Erythroblast (primary cell): Measurements from ENCODE around the gene LFNG.

Experiments
- DNase-seq, 2 experiments: peaks; one replicate each; lab custom pipeline; 2025; lab: John Stamatoyannopoulos, UW
- GATA1 ChIP-seq: IDR thresholded peaks from 2 replicates; pipeline ENCODE4 v1.6.1; 2011; ENCODE audit warnings: low read depth, mild to moderate bottlenecking, control low read depth, low read length, moderate library complexity
- POLR2A ChIP-seq: IDR thresholded peaks from 2 replicates; pipeline ENCODE4 v1.6.1; 2011; ENCODE audit warnings: mild to moderate bottlenecking, low read length

LFNG gene

DNA sequence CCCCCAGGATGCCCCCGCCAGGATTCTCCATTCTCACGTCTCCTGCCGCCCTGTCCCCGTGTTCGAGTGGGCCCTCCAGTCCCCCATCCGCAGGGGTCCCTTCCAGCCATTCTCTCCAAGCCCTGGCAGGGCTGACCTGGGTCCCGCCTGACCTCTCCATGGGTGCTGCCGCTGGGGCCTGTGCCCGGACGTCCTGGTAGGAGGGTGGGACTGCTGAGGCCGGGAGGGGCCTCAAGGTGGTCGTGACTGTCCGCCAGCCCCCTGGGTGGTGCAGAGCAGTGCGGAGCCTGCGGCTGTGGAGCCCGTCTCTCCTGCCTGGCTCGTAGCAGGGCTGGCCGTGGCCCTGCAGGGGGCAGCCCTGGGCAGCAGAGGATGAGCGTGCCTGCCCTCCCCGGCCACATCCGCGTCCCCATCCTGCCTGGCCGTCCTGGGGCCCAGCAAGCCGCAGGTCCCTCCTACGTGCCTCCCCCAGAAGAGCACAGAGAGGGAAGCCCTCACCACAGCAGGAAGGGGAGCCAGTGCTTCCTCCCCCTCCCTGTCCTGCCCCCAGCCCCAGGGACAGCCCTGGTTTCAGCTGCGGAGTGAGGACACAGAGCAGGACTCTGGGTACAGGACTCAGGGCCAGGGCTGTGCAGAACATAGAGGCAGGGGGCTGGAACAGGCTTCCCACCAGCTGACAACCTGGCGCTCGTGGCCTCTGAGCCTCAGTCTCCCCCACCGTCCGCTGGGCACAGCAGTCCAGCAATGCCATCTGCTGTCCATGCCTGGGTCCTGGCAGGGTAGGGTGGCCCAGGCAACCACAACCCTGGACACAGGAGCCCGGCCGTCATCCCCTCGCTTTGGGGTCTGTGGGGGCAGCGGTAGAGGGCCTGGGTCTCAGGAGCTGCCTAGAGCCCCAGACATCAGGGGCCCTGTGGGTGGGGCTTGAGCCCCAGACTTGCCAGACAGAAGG, 41.9 kb upstream of the LFNG start:
- no peak for TF ChIP-seq GATA1
- no peak for TF ChIP-seq POLR2A

DNA sequence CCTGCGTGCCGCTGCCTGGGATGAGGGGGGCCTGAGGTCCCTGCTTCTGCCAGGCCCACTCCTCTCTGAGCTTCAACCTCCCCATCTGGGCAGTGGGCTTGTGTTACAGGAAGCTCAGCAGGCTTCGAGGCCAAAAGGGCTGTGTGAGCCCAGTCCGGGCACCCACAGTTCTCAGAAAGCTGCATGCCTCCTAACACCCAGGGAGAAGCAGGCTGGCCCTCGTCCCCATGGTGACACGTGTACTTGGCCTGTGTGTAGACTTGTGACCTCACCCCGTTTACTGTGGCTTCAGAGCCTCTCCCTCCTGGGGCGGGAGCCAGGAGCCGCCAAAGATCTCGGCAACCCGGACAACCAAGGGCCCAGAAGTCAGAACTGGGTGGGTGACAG, 41.2 kb upstream of the LFNG start:
- TF ChIP-seq POLR2A (no peak), GATA1 (no peak)
- no peak for DNase-seq

More for the DNA sequence above, 41.9 kb upstream of the LFNG start:
- DNase-seq: peak; percentile 37 to 43

DNA sequence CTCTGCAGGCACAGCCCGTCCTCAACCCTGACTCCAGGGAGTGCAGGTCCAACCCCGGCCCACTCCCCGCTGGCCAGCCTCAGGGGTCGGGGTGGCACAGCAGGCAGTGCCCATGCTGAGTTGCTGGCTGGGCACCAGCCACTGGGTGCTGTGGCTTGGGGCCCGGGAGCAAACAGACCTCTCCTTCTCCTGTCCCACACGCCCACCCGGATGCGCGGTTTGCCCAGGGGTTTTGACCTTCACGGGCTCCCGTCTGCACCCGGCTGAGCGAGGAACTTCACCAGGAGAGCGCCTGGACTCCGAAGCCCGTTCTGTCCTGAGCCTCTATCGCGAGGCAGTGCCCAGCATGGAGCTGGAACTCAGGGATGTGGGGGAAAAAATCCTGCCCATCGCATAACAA, 40.8 kb upstream of the LFNG start:
- no peak for TF ChIP-seq POLR2A
- TF ChIP-seq GATA1: no peak
- no peak for DNase-seq

DNA sequence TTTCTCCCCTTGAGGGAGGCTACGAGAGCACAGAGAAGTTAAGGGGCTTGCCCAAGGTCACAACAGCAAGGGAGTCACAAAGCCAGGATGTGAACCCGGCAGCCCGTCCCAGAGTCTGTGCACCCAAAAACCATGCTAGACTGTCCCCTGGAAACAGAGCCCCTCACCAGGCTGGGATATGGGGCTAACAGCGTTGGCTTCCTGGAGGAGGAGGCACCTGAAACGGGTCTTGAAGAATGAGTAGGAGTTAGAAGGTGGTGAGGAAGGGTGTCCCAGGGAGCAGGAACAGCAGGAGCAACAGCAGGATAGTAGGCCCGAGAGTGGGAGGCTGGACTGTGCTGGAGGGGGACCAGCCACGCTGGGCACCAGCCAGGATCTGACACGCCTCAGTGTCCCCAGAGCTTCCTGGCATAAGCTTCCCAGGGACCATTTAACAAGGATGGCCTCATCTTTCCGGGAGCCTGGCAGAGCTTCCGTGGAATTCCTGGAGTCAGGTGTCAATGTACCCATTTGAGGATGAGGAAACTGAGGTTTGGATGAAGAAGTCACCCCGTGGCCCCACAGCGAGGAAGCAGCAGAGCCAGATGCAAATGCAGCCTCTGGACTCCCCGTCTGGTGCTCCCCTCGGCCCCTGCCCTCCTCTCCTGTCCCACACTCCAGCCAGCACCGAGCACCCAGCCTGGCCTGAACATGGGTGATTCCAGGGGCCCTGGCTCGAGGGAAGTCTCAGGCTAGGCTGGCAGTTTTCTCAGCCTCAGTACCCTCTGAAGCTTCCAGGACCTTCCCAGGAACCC, 40.1 kb upstream of the LFNG start:
- no peak for DNase-seq
- TF ChIP-seq POLR2A: no peak
- no peak for TF ChIP-seq GATA1

DNA sequence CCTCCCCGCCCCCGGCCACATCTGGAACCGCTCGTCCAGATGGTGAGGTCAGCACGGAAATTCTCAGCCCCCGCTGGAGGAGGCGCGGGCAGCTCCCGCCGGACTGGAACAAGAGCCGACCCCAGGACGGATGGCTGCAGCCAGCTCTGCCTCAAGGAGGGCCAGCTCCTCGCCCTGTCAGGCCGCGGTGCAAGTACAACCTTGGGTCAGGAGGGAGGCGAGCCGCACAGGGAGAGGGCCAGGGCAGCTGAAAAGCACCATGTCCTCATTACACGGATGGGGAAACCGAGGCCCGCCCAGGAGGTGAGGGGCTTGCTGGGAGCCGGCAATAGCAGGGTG, 39.5 kb upstream of the LFNG start:
- DNase-seq: no peak
- TF ChIP-seq POLR2A: no peak
- TF ChIP-seq GATA1: no peak

DNA sequence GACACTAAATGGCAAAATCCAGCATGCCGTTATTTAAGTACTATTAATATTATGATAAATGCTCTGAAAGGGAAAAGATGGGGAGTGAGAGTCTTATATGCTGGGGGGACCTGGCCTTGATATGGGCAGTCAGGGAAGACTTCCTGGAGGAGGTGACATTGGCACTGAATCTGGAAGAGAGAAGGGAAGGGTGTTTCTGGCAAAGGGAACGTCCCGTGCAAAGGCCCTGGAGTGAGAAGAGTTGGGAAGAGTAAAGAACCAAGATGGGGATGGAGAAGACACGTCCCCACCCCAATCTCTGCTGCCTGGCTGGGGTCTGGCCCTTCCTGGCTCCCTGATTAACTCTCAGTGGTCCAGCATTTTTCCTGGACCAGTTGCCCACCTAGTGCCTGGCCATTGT, 38.4 kb upstream of the LFNG start:
- TF ChIP-seq POLR2A: no peak
- no peak for TF ChIP-seq GATA1
- no peak for DNase-seq

DNA sequence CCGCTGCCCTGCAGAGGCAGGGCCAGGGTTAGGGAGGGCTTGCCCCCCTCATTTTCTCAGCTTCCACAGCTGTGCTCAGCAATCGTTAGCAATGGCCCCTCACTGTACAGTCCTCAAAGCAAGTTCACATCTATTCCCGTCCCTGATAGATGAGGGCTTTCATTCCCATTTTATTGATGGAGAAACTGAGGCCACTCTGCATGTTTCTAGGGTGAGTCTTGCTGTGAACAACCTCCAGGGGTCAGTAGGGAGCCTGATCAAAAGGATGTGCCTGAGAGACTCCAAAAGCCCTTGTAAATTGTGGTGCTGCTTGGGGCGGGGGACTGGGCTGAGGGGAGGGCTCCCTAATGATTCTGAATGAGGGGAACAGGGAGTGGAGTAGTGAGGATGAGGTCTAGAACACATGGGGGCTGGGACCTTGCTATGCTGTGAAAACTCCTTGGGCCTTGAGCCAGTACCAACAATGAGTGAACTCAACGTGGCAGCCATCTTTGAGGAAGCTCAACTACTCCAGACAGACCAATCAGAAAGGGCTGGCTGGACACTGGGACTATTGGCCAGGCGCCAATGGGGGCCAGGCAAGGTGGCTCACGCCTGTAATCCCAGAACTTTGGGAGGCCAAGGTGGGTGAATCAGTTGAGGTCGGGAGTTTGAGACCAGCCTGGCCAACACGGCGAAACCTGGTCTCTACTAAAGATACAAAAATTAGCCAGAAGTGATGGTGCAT, 36.7 kb upstream of the LFNG start:
- peak in 1 of 2 experiments; percentile 31 for DNase-seq
- TF ChIP-seq GATA1 (no peak), POLR2A (no peak)

DNA sequence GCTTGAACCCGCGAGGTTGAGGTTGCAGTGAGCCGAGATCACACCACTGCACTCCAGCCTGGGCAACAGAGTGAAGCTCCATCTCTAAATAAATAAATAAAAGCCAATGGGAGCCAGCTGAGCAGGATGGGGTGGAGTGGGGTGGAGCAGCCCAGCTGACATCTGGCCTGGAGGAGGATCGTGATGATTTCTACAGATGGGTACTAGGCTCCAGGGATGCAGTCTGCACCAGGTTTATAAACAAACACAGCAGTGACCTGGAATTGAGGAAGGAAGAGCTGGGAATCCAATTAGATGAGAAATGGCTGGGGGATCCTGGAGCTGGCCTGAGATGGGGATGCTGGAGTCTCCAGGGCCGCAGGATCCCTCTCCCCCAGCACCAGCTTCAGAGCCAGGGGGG, 36.1 kb upstream of the LFNG start:
- no peak for TF ChIP-seq GATA1
- TF ChIP-seq POLR2A: no peak
- DNase-seq: no peak

DNA sequence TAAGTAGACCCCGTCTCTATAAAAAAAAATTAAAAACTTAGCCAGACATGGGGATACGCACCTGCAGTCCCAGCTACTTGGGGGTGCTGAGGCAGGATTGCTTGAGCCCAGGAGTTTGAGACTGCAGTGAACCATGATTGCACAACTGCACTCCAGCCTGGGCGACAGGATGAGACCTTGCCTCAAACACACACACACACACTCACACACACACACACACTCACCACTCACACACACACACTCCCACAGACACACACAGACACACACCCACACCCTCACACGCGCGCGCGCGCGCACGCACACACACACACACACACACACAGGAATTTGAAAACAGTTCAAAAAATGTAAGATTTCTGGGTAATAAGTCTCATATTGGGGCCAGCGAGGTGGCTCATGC, 34.7 kb upstream of the LFNG start:
- no peak for DNase-seq
- TF ChIP-seq POLR2A: no peak
- no peak for TF ChIP-seq GATA1

DNA sequence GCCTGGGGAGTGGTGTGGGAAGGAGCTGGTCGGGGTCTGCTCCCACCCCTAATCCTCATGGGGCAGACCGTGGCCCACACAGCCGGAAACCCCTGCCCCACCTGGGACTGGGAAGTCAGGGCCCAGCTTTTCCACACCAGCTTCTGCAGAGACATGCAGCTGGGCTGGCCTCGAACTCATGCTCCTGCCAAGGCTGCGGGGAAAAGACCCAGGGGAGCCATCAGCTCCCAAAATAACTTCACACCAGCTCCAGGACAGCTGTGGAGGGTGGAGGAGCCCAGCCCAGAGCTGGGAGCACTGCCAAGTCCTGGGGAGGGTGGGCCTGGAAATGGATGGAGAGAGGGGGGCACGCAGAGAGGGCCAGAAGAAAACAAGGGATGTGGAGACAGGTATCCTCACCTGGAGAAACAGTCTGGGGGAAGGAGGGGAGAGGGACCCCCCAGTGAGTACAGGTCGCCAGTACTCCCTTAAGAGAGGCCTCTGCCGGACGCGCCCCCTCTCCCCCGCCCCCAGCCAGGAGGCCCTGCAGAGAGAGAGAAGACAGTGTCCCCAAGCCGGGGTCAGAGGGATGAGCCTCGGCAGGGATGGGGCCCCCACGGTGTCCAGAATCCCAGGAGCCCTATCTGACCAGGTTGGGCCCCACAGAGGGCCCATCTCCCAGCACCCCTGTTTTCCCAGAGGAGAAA, 31.8 kb upstream of the LFNG start:
- DNase-seq: no peak
- TF ChIP-seq GATA1: no peak
- TF ChIP-seq POLR2A: no peak

DNA sequence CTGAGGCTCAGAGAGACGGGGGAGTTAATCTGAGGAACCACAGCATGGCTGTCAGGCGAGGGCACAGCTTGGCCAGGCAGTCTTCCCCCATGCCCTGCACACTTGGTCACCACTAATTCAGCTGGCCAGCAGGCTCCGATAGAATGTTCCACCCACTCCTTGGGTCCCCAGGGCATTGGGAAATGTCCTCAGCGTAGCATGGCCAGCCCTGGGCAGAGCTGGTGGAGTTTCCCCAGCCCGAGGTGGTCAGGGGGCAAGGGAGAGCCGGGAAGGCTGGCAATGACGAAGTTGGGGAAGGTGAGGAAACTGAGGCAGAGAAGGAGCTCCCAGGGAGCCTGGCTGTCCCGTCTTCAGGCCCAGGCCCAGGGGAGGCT, 31.3 kb upstream of the LFNG start:
- TF ChIP-seq POLR2A (no peak), GATA1 (no peak)
- DNase-seq: no peak

DNA sequence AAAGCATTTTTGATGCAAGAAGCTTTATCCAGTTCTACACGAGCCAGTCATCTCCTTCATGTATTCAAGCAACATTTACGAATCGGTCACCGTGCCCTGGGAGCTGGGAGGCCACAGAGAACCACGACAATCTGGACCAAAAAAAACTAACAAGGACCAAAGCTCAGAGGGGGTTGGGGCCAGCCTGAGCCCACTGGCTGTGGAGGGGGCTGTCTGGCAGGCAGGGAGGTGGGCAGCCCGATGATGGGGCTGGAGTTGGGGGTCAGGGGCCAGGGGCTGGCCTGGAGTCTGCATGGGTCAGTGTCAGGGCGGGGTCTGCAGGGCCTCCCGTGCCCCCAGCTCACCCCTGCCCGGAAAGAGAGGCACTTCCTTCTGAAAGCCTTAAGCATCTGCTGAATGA, 30.9 kb upstream of the LFNG start:
- DNase-seq: no peak
- TF ChIP-seq GATA1 (no peak), POLR2A (no peak)

DNA sequence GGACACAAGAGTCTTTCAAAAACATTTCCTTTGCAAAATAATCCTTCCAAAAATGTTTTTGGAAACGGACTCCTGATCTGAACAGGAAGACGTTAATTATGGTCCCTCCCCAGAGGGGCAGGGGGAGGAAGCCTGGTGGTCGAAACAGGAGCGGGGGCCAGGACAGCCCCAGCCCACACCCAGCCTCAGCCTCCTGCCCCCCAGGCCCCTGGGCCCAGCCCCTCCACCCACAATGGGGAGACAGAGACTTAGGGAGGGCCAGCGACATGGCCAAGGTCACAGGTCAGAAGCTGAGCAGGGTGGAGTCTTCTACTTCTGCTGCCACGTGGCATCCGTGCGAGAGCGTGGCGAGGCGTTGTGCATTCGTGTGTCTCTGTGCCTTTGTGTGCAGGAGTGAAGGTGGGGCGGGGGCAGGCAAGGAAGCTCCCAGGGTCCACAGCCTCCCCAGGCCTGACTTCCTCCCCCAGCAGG, 29.4 kb upstream of the LFNG start:
- DNase-seq: no peak
- TF ChIP-seq GATA1 (no peak), POLR2A (no peak)
